ENCODE data around the gene PDE2A.

- TF ChIP-seq POLR2A (IDR thresholded peaks at IDR 0.05; ENCODE audit: low read depth, low read length) = no peak
- TF ChIP-seq TAF1 (IDR thresholded peaks at IDR 0.05; ENCODE audit: borderline replicate concordance, low read depth, low read length) = no peak
Measured at GRCh38 chr11:72705442-72706365, 31.5 kb upstream of the PDE2A start.
